Stimulated activated CD8-positive, alpha-beta memory T cell treated with anti-CD3 and anti-CD28 coated beads, Interleukin-4, amount 100 ng/mL, for 4 hours (primary cell): ENCODE results near the gene UNC45B.
"Not testable (repeated sequence)": the region's sequence is repeated elsewhere in the genome, so short reads cannot be mapped to it uniquely, and the experiment has no call there.

Source experiments
- DNase-seq, 2 donors: peaks; one replicate each; pipeline ENCODE4 v3.0.0-alpha.2; 2020; ENCODE audit warnings: low read depth in 2 of 2, low spot score in 1 of 2

UNC45B gene

GRCh38 chr17:35214192-35214591 is 66.6 kb downstream of the UNC45B start:
- no peak for DNase-seq

DNA sequence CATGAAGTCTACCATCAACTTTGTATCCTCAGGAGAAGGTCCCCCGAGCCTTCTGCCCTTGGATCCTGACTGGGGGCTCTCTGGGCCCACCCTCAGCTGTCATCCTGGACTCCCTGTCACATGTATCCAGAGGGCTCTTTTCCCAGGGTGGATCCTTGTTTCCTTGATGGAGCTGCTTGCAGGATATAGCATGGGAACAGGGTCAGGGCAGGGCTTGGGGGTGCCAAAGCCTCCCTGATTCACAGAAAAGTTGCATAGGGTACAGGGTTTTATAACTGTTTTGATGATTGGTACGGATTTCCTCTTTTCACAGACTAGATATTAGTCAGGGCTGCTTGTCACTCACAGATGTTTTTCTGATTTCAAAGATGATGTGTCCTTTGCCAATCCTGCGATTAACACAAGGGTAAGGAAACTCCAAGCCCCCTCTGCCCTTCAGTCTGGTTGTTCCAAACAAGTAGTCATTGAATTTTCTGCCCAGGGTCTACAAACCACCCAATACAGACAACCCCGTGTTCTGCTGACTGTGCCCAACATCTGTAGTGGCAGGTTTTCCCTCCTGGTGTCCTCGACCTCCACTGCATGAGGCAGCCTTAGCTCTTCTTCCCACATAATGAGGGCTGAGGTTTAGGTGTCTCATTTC is 67.1 kb downstream of the UNC45B start:
- no peak for DNase-seq

DNA sequence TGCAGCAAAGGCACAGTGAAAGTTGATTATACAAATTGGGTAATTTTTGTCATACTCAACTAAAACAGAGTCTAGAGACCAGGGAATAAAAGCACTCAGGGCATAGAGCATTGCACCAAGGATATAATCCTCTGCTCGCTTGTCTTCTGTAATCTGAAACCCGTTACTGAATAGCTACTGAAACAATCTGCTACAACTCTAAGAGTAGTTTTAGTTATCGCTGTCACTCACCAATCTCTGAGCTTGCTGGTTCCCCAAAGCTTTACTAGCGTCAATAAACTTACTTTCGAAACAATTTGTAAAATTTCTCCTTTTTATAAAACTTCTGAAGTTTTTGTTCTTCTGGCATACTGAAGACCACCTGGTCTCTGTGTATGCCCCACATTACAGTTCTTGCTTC is 69.5 kb downstream of the UNC45B start:
- no peak for DNase-seq

- DNase-seq: no peak
Measured at GRCh38 chr17:35218915-35219314, 71.3 kb downstream of the UNC45B start.

DNA sequence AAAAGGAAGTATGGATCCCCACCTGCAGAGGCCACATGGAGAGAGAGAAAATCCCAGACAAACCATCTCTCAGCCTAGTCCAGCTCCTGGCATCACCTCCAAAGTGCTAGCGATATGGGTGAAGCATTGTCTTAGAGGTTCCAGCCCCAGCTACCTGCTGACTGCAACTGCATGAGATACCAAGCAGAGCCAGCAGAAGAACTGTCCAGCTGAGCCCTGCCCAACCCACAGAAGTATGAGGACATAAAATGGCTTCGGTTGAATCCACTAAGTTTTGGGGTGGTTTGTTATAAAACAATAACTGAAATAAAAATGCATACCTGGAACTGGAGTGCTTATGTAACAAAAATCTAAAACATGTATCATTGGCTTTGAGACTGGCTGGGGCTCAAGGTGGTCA is 74.8 kb downstream of the UNC45B start:
- no peak for DNase-seq

GRCh38 chr17:35224436-35224835 is 76.8 kb downstream of the UNC45B start:
- no peak for DNase-seq

GRCh38 chr17:35227546-35227945 is 79.9 kb downstream of the UNC45B start:
- no peak for DNase-seq

DNA sequence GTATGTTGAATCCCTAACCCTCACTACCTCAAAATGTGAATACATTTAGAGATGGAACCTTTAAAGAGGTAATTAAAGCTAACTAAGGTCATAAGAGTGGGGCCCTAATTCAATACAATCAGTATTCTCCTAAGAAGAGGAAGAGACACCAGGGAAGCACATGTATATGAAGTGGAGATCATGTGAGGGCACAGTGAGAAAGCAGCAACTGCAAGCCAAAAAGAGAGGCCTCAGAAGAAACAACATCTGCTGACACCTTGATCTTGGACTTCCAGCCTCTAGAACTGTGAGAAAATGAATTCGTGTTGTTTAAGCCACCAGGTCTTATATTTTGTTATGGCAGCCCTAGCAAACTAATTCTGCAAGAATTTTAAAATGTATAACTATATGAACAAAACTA is 82.0 kb downstream of the UNC45B start:
- no peak for DNase-seq

- DNase-seq: not testable (repeated sequence)
Measured at GRCh38 chr17:35234315-35234714, 86.7 kb downstream of the UNC45B start.

DNA sequence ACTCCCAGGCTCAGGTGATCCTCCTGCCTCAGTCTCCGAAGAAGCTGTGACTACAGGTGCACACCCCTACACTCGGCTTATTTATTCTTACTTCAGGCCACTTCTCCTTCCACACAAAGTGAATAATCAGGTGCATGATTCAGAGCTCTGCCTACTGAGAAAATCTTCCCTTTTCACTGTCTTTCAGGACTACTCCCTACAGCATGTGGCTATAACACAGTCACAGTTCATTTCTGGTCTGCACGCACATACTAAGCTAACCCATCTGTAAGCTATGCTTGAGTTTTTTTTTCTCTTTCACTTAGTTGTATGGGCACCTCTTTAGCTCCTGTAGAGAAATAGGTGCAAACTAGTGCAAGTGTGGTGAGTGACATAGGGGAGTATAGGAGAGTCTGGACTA is 87.7 kb downstream of the UNC45B start:
- DNase-seq: no peak

GRCh38 chr17:35235917-35236316 is 88.3 kb downstream of the UNC45B start:
- no peak for DNase-seq

GRCh38 chr17:35236821-35237220 is 89.2 kb downstream of the UNC45B start:
- DNase-seq: no peak

DNA sequence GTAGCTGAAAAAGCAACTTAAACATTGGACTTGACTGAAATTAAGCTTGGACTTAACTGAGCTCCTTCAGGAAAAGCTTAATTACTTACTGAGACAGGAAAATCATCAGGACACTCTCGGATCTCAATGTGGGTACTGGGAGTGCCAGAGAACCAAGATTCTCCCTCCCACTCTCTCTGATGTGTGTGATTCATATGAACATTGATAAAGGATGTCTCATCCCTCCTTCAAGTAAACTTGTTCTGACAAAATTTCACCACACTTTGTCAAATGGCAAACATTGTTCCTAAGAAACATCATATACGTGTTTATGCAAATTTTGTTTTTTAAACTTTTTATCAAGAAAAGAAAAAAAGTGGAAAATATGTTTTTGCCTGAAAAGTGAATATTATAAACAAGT is 91.2 kb downstream of the UNC45B start:
- DNase-seq: no peak
